ENCODE measurements around the gene HLCS.

- no peak for TF ChIP-seq CTCF (optimal IDR thresholded peaks at IDR 0.05 in 1 of 3, IDR thresholded peaks at IDR 0.05 in 1 of 3, conservative IDR thresholded peaks at IDR 0.05 in 1 of 3; ENCODE audit: extremely low read depth in 1 of 3, insufficient read depth in 2 of 3, low read length in 3 of 3)
- no peak for TF ChIP-seq EZH2 (IDR thresholded peaks at IDR 0.05; ENCODE audit: low read length)
These were observed 86.6 kb downstream of the HLCS start for GRCh38 chr21:36879827-36880226.
